NCI-H2107 treated with DMSO at 0.1 percent for 48 hours (cell line): ENCODE data around the gene GTF2F2.

Experiments
- DNase-seq: peaks from one replicate; lab custom pipeline; 2025; ENCODE audit not compliant: unreplicated experiment; lab: John Stamatoyannopoulos, UW

GTF2F2 gene

GRCh38 chr13:45209229-45209628 is 88.9 kb downstream of the GTF2F2 start:
- DNase-seq: peak; percentile 27

GRCh38 chr13:45215392-45216077 is 95.2 kb downstream of the GTF2F2 start:
- DNase-seq: no peak

- no peak for DNase-seq
These were observed 95.9 kb downstream of the GTF2F2 start for GRCh38 chr13:45216193-45216592.

GRCh38 chr13:45218689-45219088 is 98.4 kb downstream of the GTF2F2 start:
- DNase-seq: no peak

- no peak for DNase-seq
These were observed 99.0 kb downstream of the GTF2F2 start for GRCh38 chr13:45219123-45219891.

- DNase-seq: no peak
These were observed 99.6 kb downstream of the GTF2F2 start for GRCh38 chr13:45219938-45220375.

- DNase-seq: no peak
These were observed 100.1 kb downstream of the GTF2F2 start for GRCh38 chr13:45220403-45220802.

- DNase-seq: no peak
These were observed 102.2 kb downstream of the GTF2F2 start for GRCh38 chr13:45222516-45222915.

- DNase-seq: no peak
These were observed 102.6 kb downstream of the GTF2F2 start for GRCh38 chr13:45222919-45223318.

- no peak for DNase-seq
These were observed 103.9 kb downstream of the GTF2F2 start for GRCh38 chr13:45224176-45224575.

GRCh38 chr13:45225370-45225769 is 105.1 kb downstream of the GTF2F2 start:
- DNase-seq: no peak

- DNase-seq: no peak
These were observed 105.7 kb downstream of the GTF2F2 start for GRCh38 chr13:45226024-45226423.

GRCh38 chr13:45228002-45228401 is 107.7 kb downstream of the GTF2F2 start:
- no peak for DNase-seq

GRCh38 chr13:45229172-45229571 is 108.9 kb downstream of the GTF2F2 start:
- DNase-seq: no peak

GRCh38 chr13:45231305-45231704 is 111.0 kb downstream of the GTF2F2 start:
- DNase-seq: no peak

GRCh38 chr13:45231722-45232121 is 111.4 kb downstream of the GTF2F2 start:
- peak; percentile 43 for DNase-seq

GRCh38 chr13:45232591-45232990 is 112.3 kb downstream of the GTF2F2 start:
- DNase-seq: no peak

GRCh38 chr13:45238945-45239795 is 118.9 kb downstream of the GTF2F2 start:
- DNase-seq: no peak

- DNase-seq: no peak
These were observed 119.8 kb downstream of the GTF2F2 start for GRCh38 chr13:45240143-45240542.

- no peak for DNase-seq
These were observed 121.8 kb downstream of the GTF2F2 start for GRCh38 chr13:45242070-45242469.

GRCh38 chr13:45242524-45242923 is 122.2 kb downstream of the GTF2F2 start:
- no peak for DNase-seq

GRCh38 chr13:45243077-45243476 is 122.8 kb downstream of the GTF2F2 start:
- DNase-seq: no peak
